A549 treated with GW870086 at 1 μM for 4 hours (cell line): ENCODE results near the gene ZNF283. TPM values are rescaled to one million over a fixed set of nuclear protein-coding genes. Genes with fewer than 3 reads are reported as not detected.

Experiments used
- total RNA-seq: library from RNA; stranded (reverse); fragments of 200-300 nt; extraction: Qiagen RNA extraction; gene quantifications from 5 replicates; pipeline ENCODE4 v1.2.3, GENCODE V29; 2022; ENCODE audit warnings: low read depth

ZNF283 gene
- total RNA-seq = 3.3 to 5.5 TPM (median 4.7 TPM) in 5 replicates

DNA sequence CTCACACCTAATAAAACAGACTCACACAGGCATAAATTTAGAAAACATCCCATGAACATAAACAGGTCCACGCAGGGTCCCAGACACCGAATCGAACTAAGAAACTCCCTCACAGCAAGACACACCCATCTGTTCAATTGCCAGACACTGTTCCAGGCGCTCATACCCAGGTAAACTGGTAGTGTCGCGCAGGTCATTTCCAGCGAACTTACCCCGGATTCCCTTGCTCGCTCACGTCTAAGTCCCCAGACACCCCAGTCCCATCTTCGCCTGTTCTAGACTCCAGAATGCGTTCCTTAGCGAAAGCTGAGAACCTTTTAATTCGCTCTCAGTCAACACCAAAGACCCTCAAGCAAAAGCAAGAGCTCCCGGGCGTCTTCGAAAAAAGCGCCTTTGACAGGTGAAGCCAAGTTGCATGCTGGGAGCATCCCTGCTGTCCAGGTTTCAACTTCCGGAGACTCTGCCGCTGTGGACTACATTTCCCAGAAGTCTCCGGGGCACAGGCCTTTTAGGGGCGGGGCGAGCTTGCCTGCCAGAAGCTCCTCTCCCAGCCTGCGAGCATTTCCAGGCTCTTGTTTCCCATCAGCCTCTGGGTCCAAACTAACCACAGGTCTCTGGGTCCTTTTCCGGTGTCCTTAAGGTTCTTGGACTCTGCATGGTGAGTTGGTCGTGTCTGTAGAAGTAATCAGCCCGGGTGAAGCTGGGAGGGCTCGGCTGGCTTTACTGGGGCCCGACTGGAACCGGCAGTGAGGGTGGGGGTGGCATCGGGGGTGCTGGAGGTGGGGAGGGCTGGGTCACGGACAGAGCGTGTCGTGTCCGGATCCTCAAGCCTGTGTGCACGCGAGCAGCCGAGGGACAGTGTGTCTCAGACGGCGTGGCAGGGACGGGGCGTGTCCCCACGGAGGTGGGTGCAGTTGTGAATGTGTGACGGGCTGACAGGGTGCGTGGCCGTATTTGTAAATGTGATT lies at the start of gene ZNF283:
TSS of gene ZNF283 (plus strand) at position 535 of the 968 bp plus-strand sequence. CDS start 6,184 bp downstream, outside the sequence.

DNA sequence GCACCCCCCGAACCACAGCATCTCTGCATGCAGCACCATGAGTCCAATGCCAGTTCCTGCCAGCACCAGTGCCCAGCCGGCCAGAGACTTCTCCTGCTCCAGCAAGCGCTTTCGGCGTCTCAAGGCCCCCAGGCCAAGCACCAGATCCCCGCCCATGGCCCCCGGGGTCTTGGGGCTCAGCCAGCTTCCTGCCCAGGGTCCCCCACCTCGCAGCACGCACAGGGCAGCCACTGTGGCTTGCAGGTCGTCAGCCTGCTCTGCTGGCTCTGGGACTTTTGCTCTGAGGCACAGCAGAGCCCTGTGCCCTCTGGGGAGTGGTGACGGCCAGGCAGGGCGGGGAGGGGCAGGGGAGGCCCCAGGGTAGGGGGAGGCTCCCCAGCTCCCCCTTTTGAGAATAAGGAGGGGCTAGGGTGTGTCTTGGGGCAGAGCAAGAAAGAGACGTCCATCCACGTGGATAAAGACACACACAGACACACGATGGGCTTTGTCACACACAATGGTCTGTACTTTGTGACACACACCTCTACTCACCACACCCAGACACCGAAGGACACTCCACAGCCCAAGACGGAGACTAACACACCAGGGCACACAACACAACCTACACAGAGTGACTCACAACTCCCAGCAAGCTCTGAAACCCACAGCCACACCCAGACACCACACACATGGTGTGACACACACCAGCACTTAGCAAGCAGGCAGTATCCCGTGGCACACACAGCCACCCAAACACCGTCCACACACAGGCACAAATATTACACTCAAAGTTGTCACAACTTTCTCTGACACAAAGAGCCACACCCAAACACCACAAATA lies 46.2 kb upstream of the ZNF283 start, which contains the start of gene KCNN4:
TSS of gene KCNN4 (minus strand) at position 268 of the 820 bp plus-strand sequence. CDS start at position 156, 112 bp downstream.

DNA sequence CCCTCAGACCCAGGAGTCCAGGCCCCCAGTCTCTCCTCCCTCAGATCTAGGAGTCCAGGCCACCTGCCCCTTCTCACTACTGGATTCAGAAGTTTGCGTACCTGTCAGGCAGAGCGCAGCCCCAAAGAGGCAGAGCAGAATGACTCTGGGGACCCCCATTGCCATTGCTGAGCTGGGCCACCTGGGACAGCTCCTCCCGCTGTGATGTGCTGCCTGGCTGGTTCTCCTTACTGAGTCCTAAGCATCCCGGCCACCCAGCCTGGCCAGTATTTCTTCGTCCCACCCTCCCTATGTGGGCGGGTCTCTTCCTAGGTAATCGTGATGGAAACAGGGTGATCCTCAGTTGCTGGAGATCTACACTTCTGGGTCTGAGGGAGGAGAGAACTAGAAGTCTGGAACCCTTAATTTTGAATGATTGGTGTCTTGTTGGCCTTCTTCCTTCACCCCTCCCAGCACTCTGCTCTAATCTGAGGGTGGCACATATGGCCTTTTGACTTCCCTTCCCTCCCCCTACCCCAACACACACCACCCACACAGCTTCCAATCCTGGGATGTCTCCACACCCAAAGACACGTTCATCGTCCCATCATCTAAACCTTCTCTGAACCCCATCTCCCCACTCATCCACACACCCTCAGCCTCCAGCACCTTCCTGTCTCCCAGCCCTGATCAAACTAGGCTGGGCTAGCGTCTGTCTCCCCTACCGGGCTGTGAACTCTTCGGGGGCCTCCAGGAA lies 24.7 kb upstream of the ZNF283 start, which contains the start of gene LYPD5:
TSS of gene LYPD5 (minus strand) at position 232 of the 736 bp plus-strand sequence. CDS start at position 165, 67 bp downstream.

DNA sequence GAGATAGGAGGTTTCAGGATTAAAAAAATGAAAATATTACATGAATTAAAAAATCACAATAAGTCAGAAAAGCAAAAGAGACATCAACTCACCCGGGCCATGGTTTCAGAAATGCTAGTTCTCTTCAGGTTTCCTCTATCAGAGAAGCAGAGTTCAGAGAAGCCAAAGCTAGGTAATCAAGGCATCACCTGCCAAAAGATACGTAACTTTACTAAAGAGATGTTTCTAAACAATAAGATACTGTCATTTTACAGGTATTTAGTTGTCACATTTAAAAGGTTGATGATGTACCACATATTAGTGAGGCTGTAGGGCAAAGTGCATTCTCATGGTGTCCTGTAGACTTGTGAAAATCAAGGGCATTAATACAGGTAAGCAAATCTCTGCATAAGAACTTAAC lies 56.7 kb downstream of the ZNF283 start, which contains the start of gene ZNF404:
TSS of gene ZNF404 (minus strand) at position 101 of the 400 bp plus-strand sequence.

Other genes with a start within 250 kb of the ZNF283 start
- 5.3 to 6.3 TPM (median 5.9 TPM) in 5 replicates for gene IRGQ, start 231.2 kb upstream of the ZNF283 start, total RNA-seq
- gene ZNF576, start 230.7 kb upstream of the ZNF283 start, total RNA-seq = 12.8 to 21.1 TPM (median 20.4 TPM) in 5 replicates
- 0.67 to 0.93 TPM (median 0.80 TPM) in 5 replicates for gene SRRM5, start 215.2 kb upstream of the ZNF283 start, total RNA-seq
- 50.6 to 71.3 TPM (median 59.6 TPM) in 5 replicates for gene ZNF428, start 207.7 kb upstream of the ZNF283 start, total RNA-seq
- 8.3 to 10.2 TPM (median 9.1 TPM) in 5 replicates for gene CADM4, start 187.5 kb upstream of the ZNF283 start, total RNA-seq
- 74.2 to 80.1 TPM (median 77.0 TPM) in 5 replicates for gene PLAUR, start 157.2 kb upstream of the ZNF283 start, total RNA-seq
- gene IRGC, start 111.2 kb upstream of the ZNF283 start, total RNA-seq = not detected in 5 replicates
- 47.4 to 65.8 TPM (median 57.7 TPM) in 5 replicates for gene SMG9, start 72.4 kb upstream of the ZNF283 start, total RNA-seq
- 44.8 to 64.3 TPM (median 57.6 TPM) in 5 replicates for gene KCNN4, start 46.3 kb upstream of the ZNF283 start, total RNA-seq
- gene LYPD5, start 24.9 kb upstream of the ZNF283 start, total RNA-seq = 0.09 to 0.29 TPM (median 0.21 TPM) in 4 of 5 replicates, not detected in the other
- 0.15 to 0.30 TPM (median 0.18 TPM) in 5 replicates for gene ZNF404, start 56.6 kb downstream of the ZNF283 start, total RNA-seq
- 7.5 to 11.8 TPM (median 10.4 TPM) in 5 replicates for gene ZNF45, start 108.0 kb downstream of the ZNF283 start, total RNA-seq
- gene ZNF221, start 123.9 kb downstream of the ZNF283 start, total RNA-seq = 0.35 to 0.85 TPM (median 0.70 TPM) in 5 replicates
- 2.6 to 3.2 TPM (median 2.9 TPM) in 5 replicates for gene ZNF155, start 156.9 kb downstream of the ZNF283 start, total RNA-seq
- 2.1 to 3.6 TPM (median 3.0 TPM) in 5 replicates for gene ZNF230, start 175.6 kb downstream of the ZNF283 start, total RNA-seq
- 3.3 to 4.1 TPM (median 3.6 TPM) in 5 replicates for gene ZNF222, start 198.1 kb downstream of the ZNF283 start, total RNA-seq
- 1.5 to 4.0 TPM (median 2.6 TPM) in 5 replicates for gene ZNF223, start 224.7 kb downstream of the ZNF283 start, total RNA-seq
- 0.38 to 0.61 TPM (median 0.42 TPM) in 5 replicates for gene ZNF284, start 244.8 kb downstream of the ZNF283 start, total RNA-seq